HG02870 (cell line): ENCODE measurements around the gene FBLN2.
"Not testable (repeated sequence)": the region's sequence is repeated elsewhere in the genome, so short reads cannot be mapped to it uniquely, and the experiment has no call there.

Experiments used
- ATAC-seq: cut with Tn5 transposase; IDR thresholded peaks from one replicate; pipeline ENCODE4 v1.9.1; 2021; ENCODE audit warnings: mild to moderate bottlenecking, moderate library complexity; ENCODE audit not compliant: unreplicated experiment

The FBLN2 gene

DNA sequence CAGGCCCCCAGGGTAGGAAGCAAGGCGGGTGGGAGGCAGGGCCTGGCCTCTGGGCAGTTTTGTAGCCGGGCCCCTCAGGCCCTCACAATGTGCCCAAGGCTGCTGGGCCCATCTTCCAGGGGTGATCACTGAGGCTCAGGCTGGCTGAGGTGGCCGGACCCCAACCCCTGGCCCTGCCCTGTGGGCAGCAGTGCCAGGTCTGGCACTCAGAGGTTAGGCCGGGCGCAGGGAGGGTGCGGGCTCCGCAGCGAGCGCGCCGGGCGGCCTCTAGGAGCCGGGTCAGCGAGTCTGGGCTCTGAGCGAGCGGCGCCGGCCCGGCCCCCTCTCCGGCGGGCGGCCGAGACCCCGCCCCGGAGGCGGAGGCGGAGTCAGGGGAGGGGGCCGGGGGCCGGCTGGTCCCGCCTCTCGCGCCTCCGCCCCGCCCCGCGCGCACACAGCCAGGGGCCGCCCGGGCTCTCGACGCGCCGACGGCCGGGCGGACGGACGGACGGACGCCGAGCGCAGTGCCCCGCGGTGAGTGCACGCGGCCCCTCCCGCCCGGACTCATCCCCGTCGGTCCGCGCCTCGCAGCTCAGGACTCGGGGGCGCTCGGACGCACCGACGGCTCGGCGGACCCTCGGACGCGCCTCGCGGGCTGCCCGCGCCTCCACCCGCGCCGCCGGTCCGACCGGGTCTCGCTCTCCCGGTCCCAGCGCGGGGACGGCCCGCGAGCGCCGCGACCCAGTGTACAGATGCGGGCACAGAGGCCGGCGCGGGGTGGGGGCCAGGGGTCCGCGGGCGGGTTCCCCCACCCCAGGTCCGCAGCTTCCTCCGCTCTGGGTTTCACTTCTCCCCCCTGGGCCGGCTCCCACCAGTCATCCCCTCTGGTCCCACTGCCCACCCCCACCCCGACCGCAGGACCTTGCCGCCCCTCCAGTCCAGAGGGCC lies at the start of gene FBLN2:
Gene FBLN2 (plus strand): TSS at position 430 of the 927 bp plus-strand sequence. CDS start 21,231 bp downstream, outside the sequence.
- no peak for ATAC-seq

DNA sequence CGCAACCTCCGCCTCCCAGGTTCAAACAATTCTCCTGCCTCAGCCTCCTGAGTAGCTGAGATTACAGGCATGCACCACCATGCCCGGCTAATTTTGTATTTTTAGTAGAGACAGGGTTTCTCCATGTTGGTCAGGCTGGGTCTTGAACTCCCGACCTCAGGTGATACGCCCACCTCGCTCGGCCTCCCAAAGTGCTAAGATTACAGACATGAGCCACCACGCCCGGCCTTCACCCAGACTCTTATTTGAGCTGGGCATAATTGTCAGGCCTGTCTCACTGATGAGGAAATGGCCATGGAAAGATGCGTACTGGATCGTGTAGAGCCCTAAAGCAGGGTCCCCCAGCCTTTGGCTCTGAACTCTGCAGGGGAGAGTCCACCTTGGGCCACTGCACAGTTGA lies 49.7 kb upstream of the FBLN2 start:
- not testable (repeated sequence) for ATAC-seq

DNA sequence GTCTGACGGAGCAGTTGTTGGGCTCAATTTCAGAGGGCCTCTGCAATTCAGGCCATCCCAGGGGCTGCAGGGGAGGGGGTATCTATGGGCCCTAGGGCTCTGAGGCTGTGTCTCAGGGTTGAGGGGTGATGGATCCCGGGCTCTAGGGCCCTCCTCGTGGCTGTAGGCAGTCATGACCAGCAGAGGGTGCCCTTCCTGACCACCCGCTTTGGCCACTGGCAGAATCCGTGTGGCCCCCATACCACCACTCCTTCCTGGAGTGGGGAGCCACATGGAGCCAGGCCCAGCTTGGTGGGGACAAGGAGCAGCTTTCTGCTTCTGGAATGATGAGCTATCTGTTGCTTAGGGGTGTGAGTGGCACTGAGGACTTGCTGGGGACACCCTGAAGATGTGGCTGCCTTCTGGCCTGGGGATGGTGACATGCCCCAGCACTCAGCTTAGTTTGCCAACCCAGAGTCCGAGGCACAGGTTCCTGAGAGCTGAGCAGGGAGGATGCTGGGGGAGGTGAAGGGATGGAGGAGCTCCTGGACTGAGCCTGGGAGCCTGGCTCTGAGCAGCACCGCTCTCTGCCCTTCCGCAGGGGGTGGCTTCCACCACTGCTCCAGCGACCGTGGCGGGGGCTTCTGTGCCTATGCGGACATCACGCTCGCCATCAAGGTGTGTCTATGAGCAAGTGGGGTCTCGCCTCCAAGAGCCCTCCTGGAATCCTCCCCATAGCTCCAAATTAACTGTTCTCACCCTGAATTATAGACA lies 48.6 kb upstream of the FBLN2 start:
- ATAC-seq, result no peak

DNA sequence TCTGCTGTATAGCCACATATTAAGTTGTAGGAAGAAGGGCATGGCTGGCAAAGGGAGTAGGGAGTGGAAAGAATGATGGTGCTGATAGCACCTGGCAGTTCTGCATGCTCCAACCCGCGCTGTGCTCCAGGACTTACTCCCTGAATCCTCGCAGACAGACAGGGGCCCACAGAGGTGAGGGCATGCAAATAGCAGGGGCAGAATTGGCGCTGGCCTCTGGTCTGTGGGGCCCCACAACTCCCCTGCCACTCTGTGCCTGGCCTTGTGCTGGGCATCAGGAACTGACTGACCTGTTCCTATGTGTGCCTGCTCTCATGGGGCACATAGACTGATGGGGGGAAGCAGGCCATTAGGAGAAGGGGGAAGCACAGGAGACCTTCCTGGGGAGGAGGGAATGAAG lies 47.9 kb upstream of the FBLN2 start:
- ATAC-seq, result no peak

DNA sequence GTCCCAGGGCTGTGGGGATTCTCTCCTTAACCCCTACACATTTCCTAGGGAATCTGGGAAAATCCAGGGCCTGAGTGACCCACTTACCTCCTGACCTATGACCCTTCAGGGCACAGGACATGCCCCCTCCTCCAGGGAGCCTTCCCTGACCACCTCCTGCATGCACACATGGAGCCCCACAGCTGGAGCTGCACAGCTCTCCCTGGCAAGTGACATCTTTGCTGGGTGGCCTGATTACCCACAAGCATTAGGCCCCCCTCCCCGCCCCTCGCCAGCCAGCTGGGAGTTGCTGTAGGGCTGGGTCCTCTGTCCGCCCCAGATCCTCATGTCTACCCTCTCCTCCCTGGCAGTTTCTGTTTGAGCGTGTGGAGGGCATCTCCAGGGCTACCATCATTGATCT lies 47.4 kb upstream of the FBLN2 start:
- no peak for ATAC-seq

DNA sequence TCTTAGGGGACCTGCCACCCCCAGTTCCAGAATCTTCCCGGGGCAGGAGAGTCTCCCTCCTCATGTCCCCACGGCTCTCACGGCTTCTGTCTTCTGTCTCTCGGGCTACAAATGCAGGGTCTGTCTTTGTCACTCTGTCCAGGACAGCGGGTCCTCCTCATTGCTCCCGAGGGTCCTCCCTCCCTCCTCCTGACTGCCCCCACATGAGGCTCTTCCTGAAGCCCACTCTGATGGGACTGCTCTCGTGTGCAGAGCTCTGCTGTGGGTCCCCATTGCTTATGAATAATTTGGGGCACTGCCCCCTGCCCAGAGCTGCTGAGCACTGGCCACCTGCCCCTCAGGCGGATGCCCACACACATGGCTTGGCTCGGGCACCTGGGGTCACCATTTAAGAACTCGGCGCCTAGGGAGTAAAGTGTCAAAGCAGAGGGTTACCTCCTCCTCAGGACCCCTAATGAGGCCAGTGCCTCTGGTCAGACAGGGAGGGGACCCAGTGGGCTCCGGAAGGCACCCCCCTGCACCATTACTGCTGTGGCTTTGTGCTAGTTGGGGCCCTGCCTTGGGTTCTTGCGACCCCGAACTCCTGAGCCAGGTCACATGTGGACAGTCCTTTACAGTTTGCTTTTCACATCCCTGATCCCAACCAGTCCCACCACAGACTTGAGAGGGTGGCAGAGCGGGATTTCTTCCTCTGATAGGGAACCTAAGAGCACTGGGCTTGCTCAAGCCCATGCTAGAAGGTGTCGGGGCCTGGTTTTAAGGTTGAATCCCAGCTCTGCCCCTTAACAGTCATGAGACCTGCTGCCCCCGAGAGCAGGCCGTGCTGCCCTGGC lies 46.8 kb upstream of the FBLN2 start:
- no peak for ATAC-seq

DNA sequence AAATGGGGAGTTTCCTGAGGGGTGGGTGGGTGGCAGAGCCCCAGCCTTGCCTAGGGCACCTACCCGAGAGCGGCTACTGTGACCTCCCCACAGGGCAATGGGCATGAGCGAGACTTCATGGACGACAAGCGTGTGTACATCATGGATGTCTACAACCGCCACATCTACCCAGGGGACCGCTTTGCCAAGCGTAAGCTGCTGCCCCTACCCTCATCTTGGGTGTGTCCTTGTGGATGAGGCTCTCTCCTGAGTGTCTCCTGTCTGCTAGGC lies 46.2 kb upstream of the FBLN2 start:
- ATAC-seq, result no peak

DNA sequence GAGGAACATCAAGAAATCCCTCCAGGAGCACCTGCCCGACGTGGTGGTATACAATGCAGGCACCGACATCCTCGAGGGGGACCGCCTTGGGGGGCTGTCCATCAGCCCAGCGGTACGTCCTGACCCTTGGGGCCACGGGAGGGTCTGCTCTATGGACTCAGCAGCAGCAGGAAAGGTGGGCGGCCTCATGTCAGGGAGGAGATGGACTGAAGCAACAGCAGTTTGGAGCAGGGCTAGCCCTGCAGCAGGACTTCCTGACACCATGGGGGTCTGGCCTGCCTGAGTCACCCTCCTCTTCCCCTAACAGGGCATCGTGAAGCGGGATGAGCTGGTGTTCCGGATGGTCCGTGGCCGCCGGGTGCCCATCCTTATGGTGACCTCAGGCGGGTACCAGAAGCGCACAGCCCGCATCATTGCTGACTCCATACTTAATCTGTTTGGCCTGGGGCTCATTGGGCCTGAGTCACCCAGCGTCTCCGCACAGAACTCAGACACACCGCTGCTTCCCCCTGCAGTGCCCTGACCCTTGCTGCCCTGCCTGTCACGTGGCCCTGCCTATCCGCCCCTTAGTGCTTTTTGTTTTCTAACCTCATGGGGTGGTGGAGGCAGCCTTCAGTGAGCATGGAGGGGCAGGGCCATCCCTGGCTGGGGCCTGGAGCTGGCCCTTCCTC lies 44.6 kb upstream of the FBLN2 start:
- ATAC-seq, result no peak

DNA sequence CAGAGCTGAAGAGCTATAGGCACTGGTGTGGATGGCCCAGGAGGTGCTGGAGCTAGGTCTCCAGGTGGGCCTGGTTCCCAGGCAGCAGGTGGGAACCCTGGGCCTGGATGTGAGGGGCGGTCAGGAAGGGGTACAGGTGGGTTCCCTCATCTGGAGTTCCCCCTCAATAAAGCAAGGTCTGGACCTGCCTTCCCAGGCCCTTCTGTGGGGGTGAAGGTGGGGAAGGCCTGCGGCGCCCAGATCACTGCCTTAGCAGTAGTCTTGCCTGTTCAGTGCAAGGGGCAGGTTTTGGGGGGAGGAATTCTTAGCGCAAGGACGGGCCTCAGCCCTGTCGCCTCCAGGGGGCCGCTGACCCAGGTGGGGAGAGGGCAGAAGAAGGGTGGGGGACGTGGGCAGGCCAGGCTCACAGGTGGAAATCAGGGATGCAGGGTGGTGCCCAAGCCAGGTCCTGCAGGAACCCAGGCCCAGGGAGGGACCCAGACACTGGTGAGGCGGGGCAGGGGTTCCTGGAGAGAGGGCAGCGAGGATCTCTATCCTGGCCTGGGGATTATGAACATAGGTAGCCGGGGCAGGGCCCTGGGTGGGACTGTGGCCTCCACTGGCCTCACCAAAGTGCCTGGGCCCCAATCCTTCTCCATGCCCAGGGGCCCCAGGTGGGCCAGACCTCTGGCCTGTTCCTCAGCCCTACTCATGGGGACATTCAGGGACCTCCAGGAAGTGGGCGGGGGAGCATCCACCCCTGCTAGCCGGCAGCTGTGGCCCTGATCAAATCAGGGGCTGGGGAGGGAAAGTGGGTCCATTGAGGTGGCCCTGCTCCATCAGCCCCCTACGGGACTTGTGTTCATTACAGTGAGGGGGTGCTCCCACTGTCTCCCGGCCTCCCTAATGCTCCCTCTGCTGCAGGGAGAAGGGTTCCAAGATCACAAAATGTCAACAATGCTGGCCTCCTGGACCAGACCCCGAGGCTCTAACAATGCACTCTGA lies 43.5 kb upstream of the FBLN2 start:
- ATAC-seq, result no peak

DNA sequence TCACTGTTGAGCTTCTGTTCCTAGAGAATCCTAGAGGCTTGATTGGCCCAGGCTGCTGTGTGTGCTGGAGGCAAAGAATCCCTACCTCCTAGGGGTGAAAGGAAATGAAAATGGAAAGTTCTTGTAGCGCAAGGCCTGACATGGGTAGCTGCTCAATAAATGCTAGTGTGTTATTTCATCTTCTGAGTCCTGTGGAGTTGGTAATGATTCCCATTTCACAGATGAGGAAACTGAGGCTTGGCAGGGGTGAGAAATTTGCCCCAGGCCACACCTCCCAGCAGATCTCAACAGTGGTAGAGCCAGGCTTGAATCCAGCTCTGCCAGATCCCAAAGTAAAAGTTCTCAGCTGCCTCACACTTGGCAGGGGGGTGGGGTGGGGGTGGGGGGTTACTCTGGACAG lies 42.7 kb upstream of the FBLN2 start:
- no peak for ATAC-seq

DNA sequence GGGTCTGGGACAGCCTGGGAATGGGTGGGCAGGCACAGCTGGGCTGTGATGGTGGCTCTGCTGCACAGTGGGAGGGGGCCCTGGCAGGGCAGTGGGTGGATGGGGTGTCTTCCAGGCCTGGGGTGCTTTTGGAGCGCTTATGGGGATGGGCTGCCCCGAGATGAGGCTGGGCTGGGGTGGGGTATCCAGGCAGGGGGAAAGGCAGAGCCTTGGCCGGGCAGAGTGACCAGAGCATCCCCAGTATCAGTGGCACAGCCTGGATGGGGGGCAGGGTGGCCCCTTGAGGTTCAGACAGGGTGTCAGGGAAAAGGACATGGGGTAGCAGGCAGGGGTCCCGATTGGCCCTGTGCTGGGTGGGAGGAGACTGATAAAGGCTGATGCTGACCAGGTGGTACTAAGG lies 42.2 kb upstream of the FBLN2 start:
- no peak for ATAC-seq

DNA sequence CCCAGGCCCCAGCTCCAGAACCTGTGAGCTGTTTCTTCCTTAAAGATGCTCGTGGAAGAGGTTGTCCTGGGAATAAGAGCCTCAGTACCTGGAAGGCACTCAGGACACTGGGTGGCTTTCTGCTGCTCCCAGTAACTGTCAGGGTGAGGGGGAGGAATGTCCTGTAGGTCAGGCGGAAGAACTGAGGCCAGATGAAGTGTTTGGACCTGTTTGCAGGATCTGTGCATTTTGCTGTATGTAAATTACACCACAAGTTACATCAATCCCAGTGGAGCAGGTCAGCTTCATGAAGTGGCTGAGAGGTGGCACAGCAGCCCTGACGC lies 41.7 kb upstream of the FBLN2 start:
- ATAC-seq, result no peak

DNA sequence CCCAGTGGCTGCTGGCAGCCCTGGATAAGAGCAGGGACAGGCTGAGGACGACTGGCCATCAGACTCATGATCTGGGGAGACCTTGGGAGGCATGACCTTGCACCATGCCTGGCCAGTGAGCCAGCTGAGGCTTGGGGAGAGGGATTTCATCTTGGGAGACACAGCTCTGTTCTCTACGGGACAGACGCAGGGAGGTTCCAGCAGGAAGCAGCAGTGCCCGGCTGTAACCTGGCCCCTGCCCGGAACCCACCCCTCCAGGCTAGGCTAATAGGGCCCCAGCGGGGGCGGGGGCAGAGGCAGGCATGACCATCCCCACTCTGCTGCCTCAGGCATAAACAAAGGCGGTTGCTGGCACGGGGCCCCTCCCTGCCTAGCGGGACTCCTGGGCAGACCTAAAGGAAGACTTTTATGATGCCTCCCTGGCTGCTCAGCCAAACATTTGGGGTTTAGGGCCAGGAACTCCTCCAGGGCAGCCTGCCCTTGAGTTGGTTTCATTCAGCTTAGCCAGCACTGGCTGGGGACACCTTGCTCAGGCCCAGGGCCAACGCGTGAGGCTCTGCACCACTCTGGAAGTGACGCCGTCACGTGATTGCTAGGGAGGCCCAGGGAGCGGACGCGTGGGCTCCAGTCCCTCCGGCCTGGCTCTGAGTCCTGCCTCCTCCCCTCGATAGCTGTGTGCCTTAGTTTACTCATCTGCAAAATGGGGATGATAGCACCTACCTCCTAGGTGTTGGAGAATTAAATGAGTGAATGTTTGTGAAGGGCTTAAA lies 41.2 kb upstream of the FBLN2 start:
- ATAC-seq, result no peak

DNA sequence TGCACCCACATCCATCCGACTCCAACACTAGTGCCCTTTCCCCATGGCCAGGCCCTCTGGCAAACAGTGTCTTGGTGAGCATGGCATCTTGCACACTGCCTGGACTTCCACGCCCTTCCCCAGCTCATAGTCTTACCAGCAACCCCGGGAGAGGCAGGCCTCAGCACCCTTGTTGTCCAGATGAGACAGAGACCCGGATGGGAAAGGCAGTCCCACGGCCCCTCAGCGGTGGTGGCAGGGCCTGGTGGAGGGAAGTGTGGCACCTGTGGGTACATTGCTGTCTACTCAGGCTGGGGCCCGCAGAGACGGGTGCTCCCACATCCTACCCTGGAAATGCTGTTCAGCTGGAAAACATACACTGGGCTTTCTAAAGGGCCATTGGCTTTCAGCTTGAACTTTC lies 40.4 kb upstream of the FBLN2 start:
- no peak for ATAC-seq

DNA sequence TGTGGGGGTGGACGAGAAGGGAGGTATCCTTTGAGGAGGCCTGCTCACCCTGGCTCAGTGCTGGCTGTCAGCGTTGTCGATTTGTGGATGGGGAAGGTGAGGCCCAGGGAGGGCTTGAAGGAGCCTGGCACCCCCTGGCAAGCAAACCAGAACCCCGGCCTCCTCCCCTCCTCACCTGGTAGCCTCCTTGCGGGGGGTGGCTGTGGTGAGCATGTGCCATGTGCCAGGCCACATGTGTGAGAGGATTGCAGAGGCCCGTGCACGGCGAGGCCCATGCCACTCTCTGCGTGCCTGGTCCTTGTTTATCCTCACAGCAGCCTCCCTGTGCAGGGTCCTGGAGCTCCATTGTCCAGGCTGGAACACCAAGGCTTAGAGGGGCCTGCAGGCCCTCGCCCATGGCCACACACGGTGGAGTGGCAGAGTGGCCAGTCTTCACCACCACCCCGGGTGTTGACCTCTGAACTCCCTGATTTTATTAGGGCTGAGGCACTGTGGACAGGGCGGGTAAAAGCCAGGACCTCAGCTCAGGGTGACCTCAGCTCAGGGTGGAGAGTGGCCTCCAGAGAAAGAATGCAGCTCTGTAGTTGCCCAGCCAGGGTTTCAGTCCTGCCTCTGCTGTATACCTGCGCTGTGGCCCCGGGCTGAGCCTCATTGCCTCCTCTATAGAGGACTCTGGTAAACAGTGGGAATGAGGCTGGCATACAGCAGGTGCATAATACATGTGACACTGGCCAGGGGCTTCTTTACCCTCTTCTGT lies 39.7 kb upstream of the FBLN2 start:
- no peak for ATAC-seq

DNA sequence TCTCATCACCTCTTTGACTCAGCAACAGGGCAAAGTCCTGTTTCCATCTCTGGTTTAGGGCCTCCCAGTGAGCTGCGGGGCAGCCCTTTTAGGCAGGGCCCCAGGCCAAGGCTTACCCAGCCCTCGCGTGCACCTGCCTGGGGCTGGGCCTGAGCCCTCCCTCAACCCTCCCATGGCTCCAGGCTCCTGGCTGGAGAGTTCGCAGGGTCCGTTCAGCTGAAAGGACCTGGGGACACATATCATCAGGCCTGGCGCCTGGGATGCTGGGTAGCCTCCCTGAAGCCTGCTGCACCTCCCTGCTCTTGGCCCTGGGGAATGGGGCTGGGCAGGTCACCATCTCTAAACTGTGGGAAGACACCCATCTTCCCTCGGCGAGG lies 39.1 kb upstream of the FBLN2 start:
- no peak for ATAC-seq

DNA sequence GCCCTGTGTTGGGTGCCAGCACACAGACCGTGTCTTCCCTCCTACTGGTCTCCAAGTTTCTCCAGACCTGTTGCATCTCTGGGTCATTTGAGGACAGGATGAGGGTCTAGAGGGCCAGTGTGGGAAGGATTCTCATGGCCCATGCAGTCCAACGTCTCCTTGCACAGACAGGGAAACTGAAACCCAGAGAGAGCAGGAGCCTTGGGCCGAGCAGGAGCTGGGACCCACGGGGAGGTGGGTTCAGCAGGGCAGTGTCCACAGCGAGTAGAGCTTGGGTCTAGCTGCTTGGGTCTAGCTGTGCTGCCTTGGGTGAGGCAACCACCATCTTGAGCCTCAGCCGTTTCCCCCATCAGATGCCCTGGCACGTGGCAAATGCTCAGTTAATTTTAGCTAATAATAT lies 36.5 kb upstream of the FBLN2 start:
- ATAC-seq, result no peak

DNA sequence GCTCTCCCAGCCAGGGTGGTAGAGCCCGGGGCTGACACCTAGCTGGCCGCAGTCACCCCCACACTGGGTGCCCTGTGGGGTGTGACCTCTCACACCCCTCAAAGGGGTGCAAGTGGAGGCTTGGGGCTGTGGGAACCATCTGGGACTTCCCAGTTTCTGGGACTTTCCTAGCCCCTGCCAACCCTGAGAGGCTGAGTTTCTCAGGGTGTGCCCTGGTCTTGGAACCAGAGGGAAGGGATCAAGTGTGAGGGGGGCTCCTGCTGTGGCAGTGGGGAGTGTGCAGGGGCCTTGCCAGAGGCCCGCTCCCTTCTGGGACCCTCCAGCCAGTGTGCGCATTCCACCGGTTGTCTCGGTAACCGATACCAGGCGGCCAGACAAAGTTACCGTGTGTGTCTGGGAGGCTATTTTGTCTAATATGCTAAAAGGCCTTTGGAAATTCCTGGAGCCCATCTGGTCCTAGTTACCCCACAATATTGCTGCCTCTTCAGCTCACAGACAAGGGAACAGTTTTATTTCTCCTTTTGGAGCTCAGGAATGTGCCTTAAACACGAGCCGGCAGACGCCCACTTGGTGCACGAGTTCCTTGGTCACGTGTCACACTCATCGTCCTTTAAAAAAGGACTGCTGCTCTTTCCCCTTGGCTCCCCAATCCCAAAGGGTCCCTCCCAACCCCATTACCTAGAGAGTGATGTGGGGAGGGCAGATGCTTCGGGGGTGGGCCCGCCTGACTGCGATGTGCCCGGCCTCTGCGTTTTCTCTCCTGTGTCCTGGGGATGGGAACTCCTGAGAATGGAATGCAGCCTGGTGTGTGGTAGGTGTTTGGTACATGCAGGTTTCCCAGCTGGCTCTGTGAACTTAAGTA lies 35.6 kb upstream of the FBLN2 start:
- no peak for ATAC-seq
